ENCODE measurements around the gene USP48. TPM values are rescaled to one million over a fixed set of nuclear protein-coding genes. Genes with fewer than 3 reads are reported as not detected.
"Not testable (repeated sequence)": the region's sequence is repeated elsewhere in the genome, so short reads cannot be mapped to it uniquely, and the experiment has no call there.

USP48 gene
- total and polyA plus RNA-seq, 10 donors: 17.5 to 105 (median 82.4) TPM

GRCh38 chr1:21775985-21776562 lies 6.9 kb downstream of the USP48 start:
- no peaks in the 10 kb centered on the region for H3K9me3 ChIP-seq
- no peak for TF ChIP-seq POLR2AphosphoS5 (IDR thresholded peaks at IDR 0.05)
- TF ChIP-seq CTCF (IDR thresholded peaks at IDR 0.05 in 8 of 11, conservative IDR thresholded peaks at IDR 0.05 in 3 of 11): no peak
- no peak for TF ChIP-seq POLR2A (IDR thresholded peaks at IDR 0.05)
- no peaks in the 10 kb centered on the region for H3K36me3 ChIP-seq
- H3K4me1 ChIP-seq: peaks cover 37 to 98% (median 79%) of the 10 kb centered on the region in 6 donors
- no peak for DNase-seq
- intact Hi-C loops (cut with DNase I; ENCODE audit: low total_unique reads): no loop called here
- peak overlapping the region in 5 of 8 donors; percentile 13 to 61 (median 29) for H3K27ac ChIP-seq
- no peaks in the 10 kb centered on the region for H3K27me3 ChIP-seq (replicated peaks in 1 of 7)
- no peak overlapping the region for H3K4me3 ChIP-seq

GRCh38 chr1:21775550-21775914 lies 7.4 kb downstream of the USP48 start:
- 42 to 59% (median 46%) methylated on average over 2 of the region's 2 CpGs for WGBS, 5 donors
- no peaks in the 10 kb centered on the region for H3K36me3 ChIP-seq
- intact Hi-C loops (cut with DNase I; ENCODE audit: low total_unique reads): no loop called here
- TF ChIP-seq POLR2AphosphoS5 (IDR thresholded peaks at IDR 0.05) (no peak), POLR2A (IDR thresholded peaks at IDR 0.05) (no peak)
- H3K27ac ChIP-seq: peak overlapping the region in 6 of 8 donors; percentile 2 to 61 (median 31)
- no peak overlapping the region for H3K4me3 ChIP-seq
- H3K4me1 ChIP-seq: peaks cover 32 to 98% (median 77%) of the 10 kb centered on the region in 6 donors
- H3K9me3 ChIP-seq: no peaks in the 10 kb centered on the region
- no peak for DNase-seq
- no peaks in the 10 kb centered on the region for H3K27me3 ChIP-seq (replicated peaks in 1 of 7)

GRCh38 chr1:21774835-21775549 lies 8.0 kb downstream of the USP48 start:
- Histone ChIP-seq H3K27ac (peak overlapping the region in 5 of 8 donors; percentile 2 to 67 (median 38)), H3K9me3 (no peaks in the 10 kb centered on the region), H3K4me3 (no peak overlapping the region), H3K36me3 (no peaks in the 10 kb centered on the region), H3K4me1 (peaks cover 28 to 98% (median 74%) of the 10 kb centered on the region in 6 donors), H3K27me3 (replicated peaks in 1 of 7) (no peaks in the 10 kb centered on the region)
- intact Hi-C loops (cut with DNase I; ENCODE audit: low total_unique reads): no loop called here
- no peak for DNase-seq
- 88 to 93% (median 89%) methylated on average over 15 of the region's 15 CpGs for WGBS, 5 donors
- TF ChIP-seq POLR2A (IDR thresholded peaks at IDR 0.05): no peak
- TF ChIP-seq POLR2AphosphoS5 (IDR thresholded peaks at IDR 0.05): no peak
- no peak for TF ChIP-seq CTCF (IDR thresholded peaks at IDR 0.05 in 8 of 11, conservative IDR thresholded peaks at IDR 0.05 in 3 of 11)

GRCh38 chr1:21773585-21773984 lies 9.4 kb downstream of the USP48 start:
- intact Hi-C loops (cut with DNase I; ENCODE audit: low total_unique reads): no loop called here
- TF ChIP-seq POLR2AphosphoS5 (IDR thresholded peaks at IDR 0.05) (no peak), POLR2A (IDR thresholded peaks at IDR 0.05) (no peak), CTCF (IDR thresholded peaks at IDR 0.05 in 8 of 11, conservative IDR thresholded peaks at IDR 0.05 in 3 of 11) (no peak)
- DNase-seq: no peak
- H3K27me3 ChIP-seq (replicated peaks in 1 of 7): no peaks in the 10 kb centered on the region
- no peaks in the 10 kb centered on the region for H3K9me3 ChIP-seq
- peaks cover 0 to 6% (median 0%) of the 10 kb centered on the region in 6 donors for H3K36me3 ChIP-seq
- no peak overlapping the region for H3K4me3 ChIP-seq
- peaks cover 22 to 98% (median 74%) of the 10 kb centered on the region in 6 donors for H3K4me1 ChIP-seq
- H3K27ac ChIP-seq: peak overlapping the region in 7 of 8 donors; percentile 40 to 72 (median 54)
- 13 to 34% (median 17%) methylated on average over 3 of the region's 3 CpGs for WGBS, 5 donors

- H3K27me3 ChIP-seq (replicated peaks in 1 of 7); H3K4me3 ChIP-seq; H3K9me3 ChIP-seq; H3K36me3 ChIP-seq; intact Hi-C loops (cut with DNase I; ENCODE audit: low total_unique reads): not testable (repeated sequence)
- DNase-seq: peak; percentile 80
- WGBS, 5 donors: 50 to 85% (median 62%) methylated on average over 10 of the region's 10 CpGs
- H3K27ac ChIP-seq: peak overlapping the region in 3 of 8 donors; percentile 55 to 72 (median 67)
- peaks cover 22 to 100% (median 83%) of the 10 kb centered on the region in 6 donors for H3K4me1 ChIP-seq
Observed at GRCh38 chr1:21771672-21772071, 11.3 kb downstream of the USP48 start.

- Histone ChIP-seq H3K27ac (peak overlapping the region in 3 of 8 donors; percentile 15 to 72 (median 55)), H3K4me1 (peaks cover 19 to 100% (median 83%) of the 10 kb centered on the region in 6 donors)
- 89 to 97% (median 91%) methylated on average over 9 of the region's 9 CpGs for WGBS, 5 donors
- intact Hi-C loops (cut with DNase I; ENCODE audit: low total_unique reads); H3K4me3 ChIP-seq; H3K36me3 ChIP-seq; H3K27me3 ChIP-seq (replicated peaks in 1 of 7); DNase-seq; H3K9me3 ChIP-seq: not testable (repeated sequence)
Observed at GRCh38 chr1:21770602-21771001, 12.3 kb downstream of the USP48 start.

All from spleen (tissue), 11 donors.